Coronary artery (tissue), 2 donors: ENCODE results near the gene PPP1R27.
A peak's percentile ranks its signal among the peaks of the same experiment; 100 is the strongest.

Experiments
- DNase-seq: peaks from one replicate; pipeline ENCODE4 v3.0.0-alpha.2; 2017; ENCODE audit warnings: low spot score
- H3K27ac ChIP-seq, 2 donors: fragments of 200-600 bp; sonication (generic); one replicate each; pipeline ENCODE4 v1.5.1; 2016 to 2019
- H3K4me3 ChIP-seq: fragments of 200-600 bp; sonication (generic); 2 replicates; pipeline ENCODE4 v1.5.1; 2016; ENCODE audit warnings: mild to moderate bottlenecking, moderate library complexity
- CTCF ChIP-seq: fragments of 200-600 bp; sonication (generic); IDR thresholded peaks from one replicate; pipeline ENCODE4 v1.5.1; 2019; ENCODE audit warnings: antibody characterized with exemption

Gene PPP1R27

GRCh38 chr17:81831563-81831956 is 3.3 kb downstream of the PPP1R27 start:
- Histone ChIP-seq H3K4me3 (peak overlapping the region; percentile 91), H3K27ac (peak overlapping the region; percentile 93 to 94)
- DNase-seq: no peak
- TF ChIP-seq CTCF: no peak

DNA sequence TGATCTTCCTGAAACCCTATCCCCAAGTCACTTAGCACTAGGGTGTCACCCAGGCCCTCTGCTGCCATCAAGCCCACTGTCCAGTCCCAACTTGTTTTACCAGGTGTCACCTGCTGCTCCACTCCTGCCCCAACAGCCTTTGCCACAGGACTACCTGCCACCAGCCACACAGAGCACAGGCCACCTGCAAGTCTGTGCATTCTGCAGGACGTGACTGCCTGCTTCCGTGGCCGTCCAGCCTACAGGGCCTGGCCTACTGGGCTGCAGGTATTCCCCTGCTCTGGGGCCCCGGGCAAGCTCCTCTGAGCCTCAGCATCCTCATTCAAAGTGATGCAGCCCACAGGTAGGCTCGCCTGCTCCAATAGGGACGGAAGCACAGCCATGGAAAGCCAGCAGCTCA is 5.0 kb downstream of the PPP1R27 start:
- Histone ChIP-seq H3K27ac (no peak overlapping the region), H3K4me3 (no peak overlapping the region)
- DNase-seq: no peak
- no peak for TF ChIP-seq CTCF

GRCh38 chr17:81828656-81829055 is 6.2 kb downstream of the PPP1R27 start:
- no peak for DNase-seq
- no peak for TF ChIP-seq CTCF
- Histone ChIP-seq H3K27ac (no peak overlapping the region), H3K4me3 (no peak overlapping the region)

GRCh38 chr17:81825841-81826466 is 8.9 kb downstream of the PPP1R27 start:
- no peak for DNase-seq
- Histone ChIP-seq H3K27ac (no peak overlapping the region), H3K4me3 (no peak overlapping the region)
- TF ChIP-seq CTCF: no peak

DNA sequence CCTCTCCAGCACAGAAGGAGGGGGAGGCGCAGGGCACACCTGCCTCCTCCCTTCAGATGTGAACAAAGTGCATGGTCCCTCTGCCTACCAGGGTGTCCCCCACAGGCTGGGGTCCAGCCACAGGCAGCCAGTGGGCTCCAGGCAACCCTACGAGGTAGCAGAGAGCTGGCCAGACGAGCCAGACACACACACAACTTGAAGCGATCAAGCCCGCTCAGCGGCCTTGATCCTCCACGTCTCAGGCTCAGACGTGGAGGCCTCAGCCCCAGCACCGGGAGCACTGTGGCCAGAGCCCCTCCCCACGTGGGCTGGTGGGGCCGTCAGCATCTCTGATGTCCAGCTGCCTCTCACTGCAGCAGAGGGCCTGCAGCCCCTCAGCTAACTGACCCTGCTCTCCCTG is 10.3 kb downstream of the PPP1R27 start:
- no peak overlapping the region for H3K4me3 ChIP-seq
- TF ChIP-seq CTCF: no peak
- H3K27ac ChIP-seq: no peak overlapping the region
- DNase-seq: no peak

DNA sequence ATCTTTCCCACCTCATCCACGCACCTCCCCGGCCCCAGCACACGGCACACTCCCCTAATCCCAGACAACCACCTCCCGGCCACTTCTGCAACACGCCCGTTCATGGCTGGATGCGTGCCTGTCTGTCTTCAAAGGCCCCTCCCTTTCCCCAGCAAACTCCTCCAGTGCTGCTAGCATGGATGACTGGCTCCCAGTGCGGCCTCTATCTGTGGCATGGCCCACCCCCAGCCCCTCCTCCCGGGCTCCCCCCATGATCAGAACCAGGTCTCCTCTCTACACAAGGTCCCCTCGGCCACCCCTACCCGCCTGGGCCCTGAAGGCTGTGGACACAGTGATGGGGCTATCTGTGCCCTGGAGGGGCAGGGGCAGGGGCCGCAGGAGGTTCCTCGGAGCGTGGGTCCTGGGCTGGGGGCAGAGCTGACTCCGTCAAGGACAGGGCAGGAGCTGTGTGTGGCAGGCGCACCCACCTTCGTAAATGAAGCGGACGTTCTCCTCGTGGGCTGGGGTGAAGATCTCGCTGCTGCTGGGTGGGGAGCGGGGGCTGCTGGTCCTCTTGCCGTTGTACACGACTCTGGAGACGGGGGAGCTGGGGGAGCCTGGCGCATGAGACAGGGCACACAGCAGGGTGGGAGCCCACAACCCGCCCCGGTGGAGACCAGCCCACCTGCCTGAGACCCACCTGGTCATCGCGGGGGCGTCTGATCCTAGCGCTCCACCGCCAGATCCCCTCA is 10.9 kb downstream of the PPP1R27 start:
- Histone ChIP-seq H3K27ac (no peak overlapping the region), H3K4me3 (no peak overlapping the region)
- no peak for TF ChIP-seq CTCF
- no peak for DNase-seq
